Measurements from ENCODE around the gene KCNE2.

KCNE2 gene

DNA sequence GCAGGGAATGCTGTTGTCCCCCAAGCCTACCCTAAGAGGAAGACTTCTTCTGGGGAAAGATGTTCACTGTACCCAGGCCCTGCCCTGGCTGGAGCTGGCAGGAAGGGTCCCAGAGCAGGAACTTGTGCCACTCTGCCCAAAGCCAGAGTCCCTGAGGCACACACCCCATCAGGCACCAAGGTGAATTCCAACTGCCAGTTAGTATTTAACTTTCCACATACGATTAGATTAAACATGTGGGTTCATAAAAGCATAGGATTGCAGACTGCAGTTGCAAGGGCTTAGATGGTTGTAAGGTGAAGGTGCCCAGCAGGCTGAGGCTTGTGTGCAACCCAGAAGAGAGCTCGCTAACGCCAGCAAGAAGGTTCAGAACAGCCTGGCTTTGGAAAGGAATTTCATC is at the start of gene KCNE2:
Gene KCNE2, plus strand, starts transcription at position 274 of the 400 bp plus-strand sequence. CDS start 6,473 bp downstream, outside the sequence.
- DNase-seq, result no peak

- DNase-seq, result no peak
Measured at GRCh38 chr21:34319585-34319984, 44.2 kb upstream of the KCNE2 start.

GRCh38 chr21:34320011-34320410 is 43.8 kb upstream of the KCNE2 start:
- DNase-seq, result no peak

- no peak for DNase-seq
Measured at GRCh38 chr21:34330055-34330454, 33.8 kb upstream of the KCNE2 start.

- no peak for DNase-seq
Measured at GRCh38 chr21:34331726-34332125, 32.1 kb upstream of the KCNE2 start.

DNA sequence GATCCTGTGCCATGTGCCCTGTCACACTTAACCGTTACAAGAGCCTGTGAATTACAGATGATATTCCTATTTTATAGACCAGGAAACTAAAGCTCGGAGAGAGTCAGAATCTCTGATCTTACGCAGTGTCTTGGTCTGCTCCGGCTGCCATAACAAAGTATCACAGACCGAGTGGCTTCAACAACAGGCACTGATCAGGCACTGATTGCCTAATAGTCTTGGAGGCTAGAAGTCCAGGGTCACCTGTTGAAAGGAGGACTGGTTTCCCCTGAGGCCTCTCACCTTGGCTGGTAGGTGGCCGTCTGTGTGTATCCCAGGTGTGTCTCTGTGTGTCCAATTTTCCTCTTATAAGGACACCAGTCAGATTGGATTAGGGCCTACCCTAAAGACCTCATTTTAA is 31.5 kb upstream of the KCNE2 start:
- DNase-seq, result no peak

DNA sequence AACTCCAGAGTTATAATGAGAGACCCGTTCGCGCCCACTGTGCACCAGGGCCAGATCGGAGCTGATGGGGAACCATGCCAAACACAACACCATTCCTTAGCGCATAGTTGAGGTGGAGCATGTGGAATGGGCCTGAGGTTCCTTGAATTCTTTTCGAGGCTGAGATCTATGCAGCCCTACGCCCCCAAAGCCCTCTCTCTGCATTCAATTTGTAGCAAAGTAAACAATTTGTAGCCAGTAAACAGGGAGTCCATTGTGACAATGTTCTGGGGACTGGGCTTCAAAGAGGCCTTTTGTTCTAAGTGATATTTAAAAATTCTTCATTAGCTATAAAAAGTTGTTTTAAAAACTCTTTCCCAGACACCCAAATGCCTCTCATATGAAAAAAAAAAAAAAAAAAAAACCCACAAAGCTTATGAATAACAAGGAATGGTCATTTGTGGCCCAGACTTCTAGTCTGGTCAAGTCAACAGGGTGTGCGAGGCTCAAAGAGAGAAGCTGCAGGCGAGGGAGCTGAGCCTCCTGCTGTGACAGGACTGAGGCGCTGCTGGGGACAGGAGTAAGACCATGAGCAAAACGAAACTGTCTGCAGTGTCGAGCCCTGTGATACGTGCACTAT is 30.6 kb upstream of the KCNE2 start:
- DNase-seq, result no peak

GRCh38 chr21:34335316-34335715 is 28.5 kb upstream of the KCNE2 start:
- no peak for DNase-seq

DNA sequence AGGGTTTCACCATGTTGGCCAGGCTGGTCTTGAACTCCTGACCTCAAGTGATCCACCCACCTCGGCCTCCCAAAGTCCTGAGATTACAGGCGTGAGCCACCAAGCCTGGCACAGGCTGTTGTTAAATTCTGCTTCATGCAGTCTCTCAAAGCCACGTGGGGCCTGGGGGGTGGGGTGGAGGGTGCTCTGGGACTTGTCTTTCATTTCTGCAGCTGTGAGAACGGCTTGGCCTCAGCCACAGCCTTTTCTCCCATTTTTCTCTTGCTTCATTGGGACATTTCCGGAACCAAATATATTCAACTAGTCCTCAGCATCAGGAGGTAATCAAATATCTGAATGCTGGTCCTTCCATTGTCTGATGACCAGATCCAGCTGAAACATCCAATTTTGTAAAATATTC is 27.6 kb upstream of the KCNE2 start:
- DNase-seq, result no peak

DNA sequence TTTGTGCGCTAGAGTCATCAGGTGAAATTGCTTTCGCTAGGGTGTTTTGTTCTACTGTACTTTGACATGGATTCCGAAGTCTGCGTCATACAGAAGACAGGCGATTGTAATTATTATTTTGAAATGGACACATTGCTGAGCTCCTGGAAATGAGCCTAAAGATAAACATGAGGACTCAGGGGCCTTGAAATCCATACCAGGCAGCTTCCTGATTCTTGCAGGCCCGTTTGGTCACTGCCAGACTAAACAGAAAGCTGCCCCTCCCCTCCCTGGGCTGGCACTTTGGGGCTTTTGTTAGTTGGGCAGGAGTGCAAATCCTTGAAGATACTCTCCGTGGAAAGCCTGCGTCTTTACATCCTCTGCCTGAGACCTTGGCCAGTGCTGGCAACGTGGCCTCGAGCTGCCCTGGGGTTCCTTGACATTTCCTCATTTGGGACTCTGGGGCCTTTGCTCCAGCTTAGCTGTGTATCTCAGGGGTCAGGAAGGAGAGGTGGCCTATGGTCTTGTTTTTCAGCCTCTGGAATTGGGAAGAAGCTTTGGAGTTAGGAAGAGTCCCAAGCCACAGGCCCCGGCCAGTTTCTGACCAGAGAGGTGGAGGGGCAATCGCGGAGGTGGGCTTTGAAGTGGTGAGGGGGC is 26.9 kb upstream of the KCNE2 start:
- no peak for DNase-seq

- DNase-seq, result no peak
Measured at GRCh38 chr21:34337741-34338140, 26.1 kb upstream of the KCNE2 start.

GRCh38 chr21:34338226-34338625 is 25.6 kb upstream of the KCNE2 start:
- DNase-seq, result no peak

GRCh38 chr21:34340061-34340460 is 23.7 kb upstream of the KCNE2 start:
- DNase-seq, result no peak

- DNase-seq, result no peak
Measured at GRCh38 chr21:34342476-34342875, 21.3 kb upstream of the KCNE2 start.

DNA sequence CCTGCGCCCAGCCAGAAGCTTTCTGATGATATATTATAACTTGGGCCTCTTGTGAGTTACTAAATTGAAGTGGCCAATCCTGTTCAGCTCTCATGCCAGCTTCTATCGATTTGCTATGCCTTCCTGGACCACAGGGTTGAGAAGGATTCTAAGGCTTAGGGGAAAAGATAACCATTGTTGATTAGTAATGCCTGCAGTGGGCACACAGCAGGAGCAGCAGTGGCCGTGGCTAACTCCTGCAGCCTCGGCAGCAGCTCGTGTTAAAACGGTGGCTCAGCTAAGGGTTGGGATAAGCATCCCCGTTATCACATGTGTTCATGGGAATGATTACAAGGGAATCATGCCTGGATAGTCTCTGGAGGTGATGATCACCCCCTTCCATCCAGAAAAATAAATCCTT is 20.5 kb upstream of the KCNE2 start:
- DNase-seq, result no peak

DNA sequence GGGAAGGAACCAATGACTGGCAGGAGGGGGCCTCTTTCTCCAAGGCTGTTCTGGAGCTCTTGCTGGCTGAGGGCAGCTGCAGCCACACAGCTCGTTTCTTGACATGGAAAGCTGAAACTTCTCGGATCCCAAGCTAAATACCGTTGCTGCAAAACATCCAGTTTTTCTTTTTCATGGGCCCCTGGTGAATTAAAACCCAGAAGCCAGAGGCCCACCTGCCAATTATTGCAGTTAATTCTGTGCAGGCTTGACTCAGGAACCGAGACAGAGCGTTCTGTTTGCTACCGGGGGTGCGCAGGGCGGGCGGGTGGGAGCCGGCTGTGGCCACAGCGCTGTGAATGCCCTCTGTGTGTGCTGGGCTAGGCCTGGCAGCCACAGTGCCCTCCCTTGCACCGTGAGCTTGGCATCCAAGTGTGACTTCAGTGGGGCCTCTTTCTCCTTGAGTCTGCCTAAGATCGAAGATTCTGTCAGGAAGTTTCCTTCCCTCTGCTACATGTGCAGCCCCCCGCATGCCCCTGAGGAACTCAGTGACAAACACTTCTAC is 19.9 kb upstream of the KCNE2 start:
- DNase-seq, result no peak

DNA sequence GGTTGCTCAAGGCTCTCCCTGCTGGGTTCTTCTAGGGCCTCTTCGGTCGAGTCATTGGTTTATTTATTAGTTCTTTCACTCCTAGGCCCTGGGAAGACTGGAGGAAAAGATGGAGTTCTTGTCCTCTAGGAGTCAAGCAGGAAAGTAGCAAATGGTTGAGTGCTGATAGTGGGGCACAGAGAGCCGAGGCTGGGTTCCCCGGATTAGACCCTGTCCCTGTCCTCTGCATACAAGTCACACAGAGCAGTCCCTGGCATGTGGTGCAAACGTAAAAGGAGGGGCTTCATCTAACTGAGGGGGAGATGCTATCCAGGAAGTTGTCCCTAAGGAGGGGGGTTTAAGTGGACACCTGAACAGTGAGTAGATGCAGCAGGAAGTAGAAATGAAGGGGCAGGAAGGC is 19.2 kb upstream of the KCNE2 start:
- no peak for DNase-seq

DNA sequence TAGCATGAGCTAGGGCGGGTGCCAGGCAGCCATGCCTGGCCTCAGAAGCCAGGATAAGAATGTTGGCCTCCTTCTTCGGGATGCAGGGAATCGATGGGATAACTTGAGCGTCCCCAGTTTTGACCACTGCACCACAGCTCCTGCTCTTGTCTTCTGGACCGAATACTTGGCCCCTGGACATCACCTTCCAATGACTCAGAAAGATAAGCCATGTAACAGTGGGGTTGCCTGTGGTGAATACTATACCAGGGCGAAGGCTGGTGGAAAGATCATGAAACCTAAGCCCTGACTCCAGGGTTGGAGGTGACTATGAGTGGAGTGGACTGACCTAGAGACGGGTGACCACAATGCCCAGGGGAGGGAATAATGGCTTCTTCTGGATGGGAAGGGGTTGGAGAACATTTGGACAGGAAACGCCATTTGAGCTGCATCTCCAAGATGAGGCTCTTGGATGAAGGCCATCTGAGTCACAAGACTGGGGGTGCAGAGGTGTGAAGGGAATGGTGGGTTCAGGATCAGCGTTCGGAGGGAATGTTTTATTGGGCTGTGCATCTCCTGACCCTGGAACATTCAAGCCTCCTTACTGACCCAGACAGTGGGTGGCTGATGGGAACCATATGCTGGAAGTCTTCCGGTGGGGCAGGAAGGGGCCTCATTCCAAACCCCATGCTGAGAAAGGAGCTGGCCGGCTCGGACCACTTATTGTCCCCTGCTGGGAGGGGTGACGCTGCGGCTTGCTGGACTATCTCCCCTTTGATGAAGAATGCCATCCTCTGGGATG is 18.5 kb upstream of the KCNE2 start:
- DNase-seq, result no peak

- no peak for DNase-seq
Measured at GRCh38 chr21:34345892-34346291, 17.9 kb upstream of the KCNE2 start.

GRCh38 chr21:34348890-34349519 is 14.8 kb upstream of the KCNE2 start:
- DNase-seq, result no peak

- DNase-seq, result no peak
Measured at GRCh38 chr21:34351786-34352241, 12.0 kb upstream of the KCNE2 start.

DNA sequence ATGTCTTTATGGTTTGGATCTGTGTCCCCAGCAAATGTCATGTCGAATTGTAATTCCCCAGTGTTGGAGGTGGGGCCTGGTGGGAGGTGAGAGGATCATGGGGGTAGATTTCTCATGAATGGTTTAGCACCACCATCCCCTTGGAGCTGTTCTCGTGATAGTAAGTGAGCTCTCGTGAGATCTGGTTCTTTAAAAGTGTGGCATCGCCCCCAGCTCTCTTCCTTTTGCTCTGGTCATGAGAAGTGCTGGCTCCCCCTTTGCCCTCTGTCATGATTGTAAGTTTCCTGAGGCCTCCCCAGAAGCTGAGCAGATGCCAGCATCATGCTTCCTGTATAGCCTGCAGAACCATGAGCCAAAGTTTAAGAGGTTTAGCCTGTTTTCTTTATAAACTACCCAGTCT is 11.2 kb upstream of the KCNE2 start:
- no peak for DNase-seq

- DNase-seq, result no peak
Measured at GRCh38 chr21:34353182-34353581, 10.6 kb upstream of the KCNE2 start.
